ENCODE measurements around the gene SNX32. TPM values are rescaled to one million over a fixed set of nuclear protein-coding genes. Genes with fewer than 3 reads are reported as not detected.

The SNX32 gene
- total and polyA plus RNA-seq, 9 of the 15 experiments (the other 6 are each of a cell fraction or from before 2014, with no cell fraction given), result 0.03 TPM; not detected in 7

- TF ChIP-seq ZBTB40 (IDR thresholded peaks at IDR 0.05) (no peak), ZBTB40 (CRISPR knock-in tag; IDR thresholded peaks at IDR 0.05) (no peak), XRCC4 (IDR thresholded peaks at IDR 0.05; ENCODE audit: extremely low read depth, insufficient read depth, insufficient read length) (no peak), ILK (tag; IDR thresholded peaks at IDR 0.05; ENCODE audit: borderline replicate concordance, low read depth) (no peak), HLTF (IDR thresholded peaks at IDR 0.05) (no peak), RBM15 (IDR thresholded peaks at IDR 0.05; ENCODE audit: insufficient read depth, low read length) (no peak), SRF (CRISPR knock-in tag; IDR thresholded peaks at IDR 0.05) (peak; percentile 99 to 100), NR2C2 (CRISPR knock-in tag; IDR thresholded peaks at IDR 0.05) (no peak), NR2C2 (tag; IDR thresholded peaks at IDR 0.05) (no peak), GABPB2 (CRISPR knock-in tag; conservative IDR thresholded peaks at IDR 0.05) (no peak), SRSF9 (IDR thresholded peaks at IDR 0.05; ENCODE audit: borderline replicate concordance, low read depth, low read length) (no peak), ELK3 (CRISPR knock-in tag; IDR thresholded peaks at IDR 0.05) (no peak), FOXP4 (CRISPR knock-in tag; IDR thresholded peaks at IDR 0.05; ENCODE audit: borderline replicate concordance) (no peak), ZNF699 (CRISPR knock-in tag; IDR thresholded peaks at IDR 0.05; ENCODE audit: insufficient replicate concordance) (no peak), BRCA1 (IDR thresholded peaks at IDR 0.05) (no peak), BRCA1 (CRISPR knock-in tag; IDR thresholded peaks at IDR 0.05) (no peak)
Measured at GRCh38 chr11:65859095-65859811, 25.5 kb downstream of the SNX32 start (continued).
